H1 (cell line): Measurements from ENCODE around the gene TDRD1. TPM values are rescaled to one million over a fixed set of nuclear protein-coding genes. Genes with fewer than 3 reads are reported as not detected.

ENCODE experiments used
- ATF3 ChIP-seq: IDR thresholded peaks from 2 replicates; pipeline ENCODE4 v1.6.1; 2011; ENCODE audit warnings: low read depth, mild to moderate bottlenecking, low read length; ENCODE audit not compliant: insufficient read depth
- BCL11A ChIP-seq, 2 experiments: IDR thresholded peaks; one replicate each; pipeline ENCODE4 v1.6.1; 2011; ENCODE audit warnings: low read depth in 2 of 2, low read length in 2 of 2, mild to moderate bottlenecking in 2 of 2
- CHD7 ChIP-seq: fragments of 300-600 bp; sonication (generic); IDR thresholded peaks from 2 replicates; pipeline ENCODE4 v1.7.1; 2012; ENCODE audit warnings: low read length, moderate library complexity, mild to moderate bottlenecking, inconsistent platforms; ENCODE audit not compliant: insufficient replicate concordance
- CREB1 ChIP-seq: IDR thresholded peaks from 2 replicates; pipeline ENCODE4 v1.6.1; 2012; ENCODE audit warnings: inconsistent platforms
- GTF2F1 ChIP-seq: IDR thresholded peaks from 2 replicates; pipeline ENCODE4 v1.6.1; 2012; ENCODE audit warnings: low read depth, low read length, improper control_type of control experiment, borderline replicate concordance
- NANOG ChIP-seq: IDR thresholded peaks from 2 replicates; pipeline ENCODE4 v1.6.1; 2011; ENCODE audit warnings: low read length, low read depth, mild to moderate bottlenecking, inconsistent platforms; ENCODE audit not compliant: insufficient read depth, poor library complexity, severe bottlenecking
- POU5F1 ChIP-seq: IDR thresholded peaks from 2 replicates; pipeline ENCODE4 v1.6.1; 2011; ENCODE audit warnings: low read depth, mild to moderate bottlenecking, low read length, moderate library complexity
- RXRA ChIP-seq: IDR thresholded peaks from 2 replicates; pipeline ENCODE4 v1.6.1; 2011; ENCODE audit warnings: low read depth, mild to moderate bottlenecking, low read length, moderate library complexity; ENCODE audit not compliant: insufficient read depth
- SAP30 ChIP-seq: fragments of 300-600 bp; sonication (generic); IDR thresholded peaks from 2 replicates; pipeline ENCODE4 v1.7.1; 2012; ENCODE audit warnings: low read length, moderate library complexity, mild to moderate bottlenecking, inconsistent platforms; ENCODE audit not compliant: insufficient read depth, insufficient replicate concordance
- TEAD4 ChIP-seq: IDR thresholded peaks from 2 replicates; pipeline ENCODE4 v1.6.1; 2012; ENCODE audit warnings: low read depth, low read length, inconsistent platforms, mixed read lengths
- polyA plus RNA-seq, 7 experiments: library from polyadenylated mRNA; depleted of rRNA in 3 of 7; stranded (reverse) in 5 of 7; unstranded in 2 of 7; fragments of >200 nt in 5 of 7; fragments of 200-250 nt in 2 of 7; gene quantifications; 1 replicate in 5 of 7; 2 replicates in 1 of 7; 4 replicates in 1 of 7; pipeline versions ENCODE4 v1.2.1 to v1.2.3, GENCODE V29; 2011 to 2013; ENCODE audit warnings: missing spikeins in 2 of 7, mixed read lengths in 2 of 7
- total RNA-seq: library from RNA; stranded (reverse); fragmentation: NEBNext Ultra II Directional; extraction: Animal tissue kit (Norgen Biotek cat#: 25700); gene quantifications from 2 replicates; pipeline ENCODE4 v1.2.1, GENCODE V29; 2021

TDRD1 gene
- total and polyA plus RNA-seq, 2 of the 8 experiments (the other 6 are each of a cell fraction or from before 2014, with no cell fraction given) = 0.02 to 0.71 TPM

GRCh38 chr10:114202812-114203211, 23.7 kb downstream of the TDRD1 start (continued):
- TF ChIP-seq CHD7 (no peak), RXRA (no peak), CREB1 (no peak), SAP30 (no peak), BCL11A (IDR thresholded peaks at IDR 0.05; ENCODE audit: low read depth in 2 of 2, low read length in 2 of 2) (no peak), NANOG (no peak), GTF2F1 (no peak), TEAD4 (no peak), ATF3 (no peak), POU5F1 (no peak)
